Ammon's horn (tissue), 1 donor: ENCODE results near the gene PIWIL1.

Experiments used
- DNase-seq: peaks from one replicate; pipeline ENCODE4 v3.0.0-alpha.2; 2016; ENCODE audit warnings: low spot score

Gene PIWIL1

GRCh38 chr12:130374083-130374482, 36.4 kb downstream of the PIWIL1 start:
- no peak for DNase-seq

- DNase-seq = no peak
These were observed 37.9 kb downstream of the PIWIL1 start for GRCh38 chr12:130375296-130376287.

GRCh38 chr12:130382818-130383217, 45.1 kb downstream of the PIWIL1 start:
- no peak for DNase-seq

- no peak for DNase-seq
These were observed 46.5 kb downstream of the PIWIL1 start for GRCh38 chr12:130384234-130384633.

GRCh38 chr12:130385193-130385592, 47.5 kb downstream of the PIWIL1 start:
- DNase-seq = no peak

GRCh38 chr12:130391186-130391585, 53.5 kb downstream of the PIWIL1 start:
- DNase-seq = no peak

- DNase-seq = no peak
These were observed 57.2 kb downstream of the PIWIL1 start for GRCh38 chr12:130394906-130395305.

- no peak for DNase-seq
These were observed 59.0 kb downstream of the PIWIL1 start for GRCh38 chr12:130396667-130397066.

- DNase-seq = no peak
These were observed 60.6 kb downstream of the PIWIL1 start for GRCh38 chr12:130398100-130398848.

GRCh38 chr12:130401703-130402102, 64.0 kb downstream of the PIWIL1 start:
- DNase-seq = peak; percentile 63

- DNase-seq = no peak
These were observed 67.6 kb downstream of the PIWIL1 start for GRCh38 chr12:130405332-130405731.

- no peak for DNase-seq
These were observed 74.7 kb downstream of the PIWIL1 start for GRCh38 chr12:130412384-130412783.

GRCh38 chr12:130413909-130414308, 76.2 kb downstream of the PIWIL1 start:
- DNase-seq = no peak

GRCh38 chr12:130414381-130414780, 76.7 kb downstream of the PIWIL1 start:
- DNase-seq = no peak

- DNase-seq = no peak
These were observed 80.6 kb downstream of the PIWIL1 start for GRCh38 chr12:130418251-130418650.

GRCh38 chr12:130419116-130419515, 81.4 kb downstream of the PIWIL1 start:
- no peak for DNase-seq

- no peak for DNase-seq
These were observed 82.4 kb downstream of the PIWIL1 start for GRCh38 chr12:130420071-130420470.

- DNase-seq = no peak
These were observed 84.2 kb downstream of the PIWIL1 start for GRCh38 chr12:130421896-130422295.
